GM18526 (cell line): ENCODE measurements around the gene BCL11A.
A peak's percentile ranks its signal among the peaks of the same experiment; 100 is the strongest.

ENCODE experiments used
- POLR2A ChIP-seq: IDR thresholded peaks from 3 replicates; pipeline ENCODE4 v1.6.1; 2011; ENCODE audit not compliant: insufficient read length; ENCODE audit errors: extremely low read depth

The BCL11A gene

DNA sequence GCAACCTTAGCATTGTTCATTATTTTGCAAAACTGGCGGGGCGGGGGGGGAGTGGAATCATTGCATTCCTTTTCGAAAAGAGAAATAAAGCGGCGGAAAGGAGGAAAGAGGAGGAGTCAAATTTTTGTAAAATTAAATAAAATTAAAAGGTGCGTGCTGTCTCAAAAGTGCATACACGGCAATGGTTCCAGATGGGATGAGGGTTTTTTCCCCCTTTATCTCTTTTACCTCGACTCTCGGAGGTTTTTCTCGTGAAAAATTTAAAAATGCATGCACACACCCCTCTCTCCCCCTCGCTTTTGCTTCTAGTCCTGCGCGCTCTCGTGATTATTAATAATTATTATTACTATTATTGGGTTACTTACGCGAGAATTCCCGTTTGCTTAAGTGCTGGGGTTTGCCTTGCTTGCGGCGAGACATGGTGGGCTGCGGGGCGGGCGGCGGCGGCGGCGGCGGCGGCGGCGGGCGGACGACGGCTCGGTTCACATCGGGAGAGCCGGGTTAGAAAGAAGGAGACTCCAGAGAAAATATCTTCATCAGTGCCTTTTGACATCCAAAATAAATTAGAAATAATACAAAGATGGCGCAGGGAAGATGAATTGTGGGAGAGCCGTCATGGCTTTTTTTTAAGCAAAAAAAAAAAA is 481 bp downstream of the BCL11A start:
- TF ChIP-seq POLR2A: no peak

GRCh38 chr2:60552078-60552850 is 1.2 kb downstream of the BCL11A start:
- no peak for TF ChIP-seq POLR2A

DNA sequence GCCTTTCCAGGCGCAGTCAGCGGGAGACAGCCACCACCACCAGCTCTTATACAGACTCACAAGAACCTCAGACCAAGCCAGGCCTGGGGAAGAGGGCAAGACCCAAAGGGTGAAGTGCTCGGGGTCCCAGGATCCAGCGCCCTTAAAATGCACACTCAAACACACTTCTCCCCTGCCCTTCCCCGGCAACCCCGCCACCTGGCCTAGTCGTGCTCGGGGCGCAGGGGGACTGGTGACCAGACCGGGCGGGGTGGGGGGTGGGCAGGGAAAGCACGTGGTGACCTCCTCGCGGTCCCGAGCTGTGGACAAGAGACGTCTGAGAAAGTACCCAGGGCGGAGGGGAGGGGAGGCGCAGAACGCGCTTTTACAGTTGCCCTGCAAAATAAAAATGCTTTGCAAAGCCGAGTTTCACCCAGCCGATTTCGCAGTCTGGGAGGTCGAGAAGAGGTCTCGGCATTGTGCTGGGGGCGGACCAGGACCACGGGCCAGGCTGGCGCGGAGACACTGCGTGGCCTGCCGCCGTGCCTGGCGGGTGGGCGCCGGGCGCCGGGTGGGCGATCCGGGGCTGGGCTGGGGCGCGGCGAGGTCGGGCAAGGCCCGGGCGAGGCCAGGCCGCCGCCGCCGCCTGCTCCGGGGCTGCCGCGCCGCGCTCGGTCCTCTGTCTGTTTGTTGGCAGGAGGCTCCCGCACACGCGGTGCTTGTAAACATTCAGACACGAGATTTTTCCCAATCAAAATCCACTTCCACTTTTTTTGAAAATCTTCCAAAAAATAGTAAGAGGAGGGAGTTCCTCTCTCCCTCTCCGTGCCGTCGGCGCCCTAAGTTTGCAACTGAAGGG is 2.0 kb downstream of the BCL11A start:
- TF ChIP-seq POLR2A: no peak

DNA sequence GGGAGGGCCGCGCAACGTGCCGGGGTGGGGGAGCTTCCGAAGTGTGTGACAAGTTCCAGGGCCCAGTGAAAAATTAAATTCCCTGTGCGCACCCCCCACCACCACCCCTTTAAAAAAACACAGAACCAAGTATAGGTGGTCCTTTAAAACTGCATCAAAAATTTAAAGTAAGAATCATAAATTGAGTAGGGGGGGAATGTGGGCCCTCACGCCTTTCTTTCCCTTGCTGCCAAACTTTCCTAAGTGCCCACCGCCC is 2.5 kb downstream of the BCL11A start:
- no peak for TF ChIP-seq POLR2A

DNA sequence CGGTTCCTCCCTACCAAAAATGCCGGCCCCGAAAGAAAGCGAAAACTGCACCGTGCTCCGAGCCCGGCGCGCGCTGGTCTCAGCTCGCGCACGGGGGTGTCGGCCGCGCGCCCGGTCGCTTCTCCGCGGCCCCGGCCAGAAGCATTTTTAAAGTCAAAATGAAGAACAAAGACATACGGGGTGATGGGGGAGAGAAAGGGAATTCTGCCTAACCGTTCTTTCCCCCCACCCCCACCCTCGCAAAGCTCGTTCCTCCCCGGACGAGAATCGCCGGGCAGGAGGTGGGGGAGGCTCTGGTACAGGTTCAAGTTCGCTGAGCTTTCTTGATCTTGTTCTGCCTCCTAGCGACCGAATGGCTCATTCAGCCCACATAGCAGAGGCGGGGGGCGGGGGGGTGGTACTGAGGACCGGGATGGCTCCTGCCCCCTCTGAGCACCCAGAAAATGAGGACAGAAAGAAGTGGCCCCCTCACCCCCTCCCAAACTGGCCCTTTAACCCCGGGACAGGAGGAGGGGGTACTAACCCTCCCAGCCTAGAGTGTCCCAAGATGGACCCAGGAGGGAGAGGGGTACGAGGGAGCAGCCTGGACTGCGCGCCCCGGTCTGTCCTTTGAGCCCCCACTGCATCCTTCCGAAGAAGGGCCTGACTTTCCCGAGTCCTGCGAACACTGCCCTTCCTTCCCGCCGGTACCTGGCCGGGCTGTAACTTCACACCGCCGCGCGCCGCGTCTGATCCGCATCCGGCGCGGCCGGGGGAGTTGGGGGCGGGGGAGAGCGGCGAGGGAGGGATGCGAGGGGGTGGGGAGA is 3.1 kb downstream of the BCL11A start:
- peak; percentile 16 for TF ChIP-seq POLR2A

GRCh38 chr2:60549928-60550177 is 3.6 kb downstream of the BCL11A start:
- TF ChIP-seq POLR2A: no peak

DNA sequence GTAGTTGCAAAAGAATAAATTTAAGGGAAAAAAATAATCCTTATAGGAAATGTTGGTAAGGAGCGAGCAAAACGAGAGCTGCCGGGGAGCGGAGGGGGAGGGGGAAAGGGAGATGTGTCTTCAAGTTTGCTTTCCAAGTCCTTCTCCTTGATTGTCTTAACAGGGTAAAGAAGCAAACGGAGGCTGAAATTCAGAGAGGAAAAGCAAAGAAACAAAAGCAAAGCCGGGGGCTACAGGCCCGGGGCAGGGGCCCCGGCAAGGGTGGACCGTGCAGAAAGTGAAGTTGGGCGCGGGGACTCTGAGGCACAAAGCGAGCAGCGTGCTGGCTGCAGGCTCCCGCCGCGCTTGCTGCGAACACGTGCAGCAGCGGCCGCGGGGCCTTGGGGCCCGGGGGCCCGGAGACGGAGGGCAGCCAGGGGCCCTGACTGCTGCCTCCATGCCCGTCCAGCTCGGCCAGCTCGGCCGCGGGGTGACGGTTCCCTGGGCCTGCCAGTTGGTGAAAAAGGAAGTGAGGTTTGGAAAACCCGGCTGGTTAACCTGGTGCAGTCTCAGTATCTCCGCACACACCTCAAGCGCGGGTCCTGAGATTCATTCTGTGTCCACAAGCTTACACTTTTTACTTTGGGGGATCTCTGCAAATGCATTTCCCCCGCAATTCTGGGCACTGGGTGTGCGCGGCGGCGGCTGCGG is 4.1 kb downstream of the BCL11A start:
- no peak for TF ChIP-seq POLR2A

DNA sequence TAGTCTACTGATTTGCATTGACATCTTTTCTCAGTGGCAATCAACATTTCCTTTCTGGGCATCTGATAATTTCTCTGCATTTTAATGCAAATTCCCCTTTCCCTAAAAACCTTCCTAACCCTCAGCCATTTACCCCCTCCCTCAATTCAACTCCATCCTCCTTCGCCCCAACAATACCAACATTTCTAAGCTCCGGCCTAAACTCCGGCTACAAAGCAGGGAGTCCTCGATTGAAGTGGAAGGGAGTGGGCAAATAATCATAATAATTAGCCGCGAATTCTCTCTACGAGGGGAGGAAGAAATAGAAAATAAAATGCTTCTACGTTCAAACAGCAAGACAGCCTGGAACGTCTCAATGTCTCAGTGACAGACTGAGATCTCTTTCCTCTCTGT is 4.6 kb downstream of the BCL11A start:
- TF ChIP-seq POLR2A: no peak

GRCh38 chr2:60548311-60548710 is 5.1 kb downstream of the BCL11A start:
- TF ChIP-seq POLR2A: no peak

- no peak for TF ChIP-seq POLR2A
Measured at GRCh38 chr2:60547841-60548240, 5.6 kb downstream of the BCL11A start.

DNA sequence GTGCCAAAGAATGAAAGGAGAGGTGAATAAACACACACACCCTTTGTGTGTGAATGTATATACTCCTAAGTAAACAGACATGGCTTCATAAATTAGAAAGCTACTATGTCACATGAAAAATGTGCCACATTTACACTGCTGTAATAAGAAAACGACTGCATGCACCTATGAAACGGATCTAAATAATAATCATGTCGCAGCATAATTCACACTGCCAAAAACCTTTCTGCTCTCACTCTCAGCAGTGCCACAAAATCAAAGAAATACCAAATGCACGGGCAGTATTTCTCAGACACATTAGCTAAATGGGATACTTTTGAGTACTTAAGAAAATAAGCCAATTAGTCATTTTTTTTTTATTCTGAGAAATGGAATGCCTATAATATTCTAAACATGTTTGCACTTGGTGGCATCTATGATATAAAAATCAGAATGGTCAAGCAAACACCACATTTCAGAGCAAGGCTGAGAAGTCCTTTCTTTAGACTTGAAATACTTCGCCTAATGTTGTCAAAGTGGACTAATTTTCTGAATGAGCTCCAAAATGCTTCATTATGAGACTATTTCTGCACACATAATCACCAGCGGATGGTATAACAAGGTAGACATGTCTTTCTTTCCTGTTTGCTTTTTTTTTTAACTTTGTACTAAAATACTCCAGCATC is 6.6 kb downstream of the BCL11A start:
- no peak for TF ChIP-seq POLR2A

DNA sequence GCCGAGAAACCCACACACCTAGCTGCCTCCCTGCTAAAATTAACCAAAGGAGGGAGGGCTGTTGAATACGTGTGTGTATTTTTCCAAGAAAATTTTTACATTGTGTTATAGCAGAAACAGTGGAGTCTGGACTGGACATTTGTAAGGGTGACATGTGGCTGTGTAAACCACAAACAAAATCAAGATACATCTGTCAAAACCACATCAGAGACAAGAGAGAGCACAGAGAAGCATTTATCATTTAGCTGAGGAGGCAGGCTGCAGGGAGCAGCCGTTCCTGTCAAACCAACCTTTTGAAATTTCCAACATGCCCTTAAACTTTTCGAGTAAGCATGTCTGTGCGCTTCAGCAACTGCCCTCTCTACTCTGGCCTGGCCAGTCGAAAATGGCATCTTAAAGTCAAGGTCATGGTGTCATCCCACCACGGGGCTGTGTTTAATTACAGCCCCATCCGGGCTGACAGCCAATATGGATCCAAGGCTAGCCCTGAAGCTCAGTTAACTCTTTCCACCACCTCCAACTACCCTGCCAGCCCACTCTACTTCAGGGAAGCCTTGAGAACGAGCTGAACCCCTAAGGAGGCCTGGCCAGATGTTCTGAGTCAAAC is 8.4 kb downstream of the BCL11A start:
- no peak for TF ChIP-seq POLR2A

GRCh38 chr2:60544062-60544461 is 9.4 kb downstream of the BCL11A start:
- TF ChIP-seq POLR2A: no peak

DNA sequence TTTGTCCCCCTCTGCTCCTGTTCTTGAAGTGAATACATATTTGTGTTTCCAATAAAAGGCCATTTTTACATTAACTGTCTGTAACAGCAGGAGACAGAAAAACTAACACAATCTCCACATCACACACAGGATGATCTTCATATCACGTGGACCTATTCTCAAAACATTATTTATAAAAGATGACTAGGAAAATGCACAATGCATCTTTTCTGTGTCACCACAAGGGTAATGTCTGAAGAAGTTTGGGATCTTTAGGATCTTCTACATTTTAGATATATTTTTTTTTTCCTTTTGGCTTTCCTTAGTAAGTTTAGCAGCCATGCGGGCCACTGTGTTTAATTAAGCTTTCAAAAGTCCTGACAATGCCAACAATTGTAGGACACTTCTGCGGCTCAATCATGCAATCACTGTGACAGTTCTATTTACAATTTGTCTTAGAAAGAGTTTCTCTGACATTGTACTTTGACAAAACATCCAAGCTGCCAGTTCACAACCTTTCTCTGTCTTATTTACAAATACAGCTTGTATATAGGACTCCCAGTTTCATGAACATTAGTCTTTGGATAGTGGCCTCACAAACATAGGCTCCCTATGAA is 12.3 kb downstream of the BCL11A start:
- TF ChIP-seq POLR2A: no peak
